Tibial artery (tissue), 4 donors: ENCODE measurements around the gene EXOC7.
A peak's percentile ranks its signal among the peaks of the same experiment; 100 is the strongest.

ENCODE experiments used
- DNase-seq, 2 donors: peaks; one replicate each; pipeline ENCODE4 v3.0.0-alpha.2; 2019
- H3K27ac ChIP-seq, 2 donors: fragments of 200-600 bp; sonication (generic) in 1 of 2; 1 replicate in 1 of 2; 2 replicates in 1 of 2; pipeline ENCODE4 v1.5.1; 2018 to 2019; ENCODE audit warnings: mild to moderate bottlenecking in 1 of 2
- H3K27me3 ChIP-seq, 2 donors: fragments of 200-600 bp; sonication (generic) in 1 of 2; one replicate each; pipeline versions ENCODE4 v1.5.1 to v1.6.0; 2016 to 2019
- H3K36me3 ChIP-seq, 3 donors: fragments of 200-600 bp; sonication (generic) in 2 of 3; one replicate each; pipeline ENCODE4 v1.5.1; 2016 to 2019; ENCODE audit warnings: mild to moderate bottlenecking in 2 of 3
- H3K4me1 ChIP-seq, 4 donors: fragments of 200-600 bp; sonication (generic) in 2 of 4; 1 replicate in 3 of 4; 2 replicates in 1 of 4; pipeline ENCODE4 v1.5.1; 2016 to 2019
- H3K4me3 ChIP-seq, 2 donors: fragments of 200-600 bp; sonication (generic) in 1 of 2; 1 replicate in 1 of 2; 2 replicates in 1 of 2; pipeline ENCODE4 v1.5.1; 2018 to 2019; ENCODE audit warnings: mild to moderate bottlenecking in 2 of 2
- H3K9me3 ChIP-seq, 3 donors: fragments of 200-600 bp; sonication (generic) in 1 of 3; one replicate each; pipeline ENCODE4 v1.5.1; 2016 to 2019
- CTCF ChIP-seq, 2 experiments: fragments of 200-600 bp in 1 of 2; fragments of 450-650 bp in 1 of 2; IDR thresholded peaks; one replicate each; pipeline ENCODE4 v1.5.1; 2017 to 2019; ENCODE audit warnings: antibody characterized with exemption in 2 of 2, mild to moderate bottlenecking in 1 of 2, moderate library complexity in 1 of 2
- intact Hi-C: fragments of 100-400 bp; cut with DNase I; formaldehyde crosslinking; loops from one replicate; pipeline ENCODE4 v1.15.0; 2023; ENCODE audit warnings: low total_unique reads

EXOC7 gene

GRCh38 chr17:76103274-76104139 lies at the start of gene EXOC7:
EXOC7 (minus strand) TSS chr17:76103787; CDS start chr17:76103692, 95 bp downstream.
- peaks cover 0 to 23% (median 19%) of the 10 kb centered on the region in 4 donors for H3K4me1 ChIP-seq
- TF ChIP-seq CTCF (IDR thresholded peaks at IDR 0.05): peak in 1 of 2 experiments; percentile 13
- H3K4me3 ChIP-seq: peak within 1 kb of the TSS; percentile 81 to 83
- no peaks in the 10 kb centered on the region for H3K9me3 ChIP-seq
- DNase-seq: peak; percentile 89 to 95
- H3K27ac ChIP-seq: peak within 1 kb of the TSS; percentile 77 to 79
- intact Hi-C loops: no loop called here
- no peaks in the 10 kb centered on the region for H3K27me3 ChIP-seq
- peaks cover 25 to 32% (median 25%) of the 10 kb centered on the region in 3 donors for H3K36me3 ChIP-seq

GRCh38 chr17:76153202-76153601 lies 49.6 kb upstream of the EXOC7 start:
- intact Hi-C loops: no loop called here
- Histone ChIP-seq H3K9me3 (no peaks in the 10 kb centered on the region), H3K4me1 (no peaks in the 10 kb centered on the region), H3K36me3 (no peaks in the 10 kb centered on the region), H3K27ac (no peak overlapping the region), H3K27me3 (peaks cover 0 to 32% of the 10 kb centered on the region in 2 donors), H3K4me3 (no peak overlapping the region)
- DNase-seq: peak in 1 of 2 donors; percentile 12
- no peak for TF ChIP-seq CTCF (IDR thresholded peaks at IDR 0.05)

- no peak overlapping the region for H3K4me3 ChIP-seq
- TF ChIP-seq CTCF (IDR thresholded peaks at IDR 0.05): no peak
- DNase-seq: peak in 1 of 2 donors; percentile 20
- H3K9me3 ChIP-seq: no peaks in the 10 kb centered on the region
- H3K27me3 ChIP-seq: peaks cover 0 to 27% of the 10 kb centered on the region in 2 donors
- intact Hi-C loops: no loop called here
- H3K27ac ChIP-seq: no peak overlapping the region
- no peaks in the 10 kb centered on the region for H3K4me1 ChIP-seq
- H3K36me3 ChIP-seq: no peaks in the 10 kb centered on the region
Observed at GRCh38 chr17:76152591-76152990, 49.0 kb upstream of the EXOC7 start.

- H3K27ac ChIP-seq: no peak overlapping the region
- H3K36me3 ChIP-seq: no peaks in the 10 kb centered on the region
- no peaks in the 10 kb centered on the region for H3K4me1 ChIP-seq
- H3K27me3 ChIP-seq: peaks cover 0 to 26% of the 10 kb centered on the region in 2 donors
- TF ChIP-seq CTCF (IDR thresholded peaks at IDR 0.05): no peak
- intact Hi-C loops: no loop called here
- H3K4me3 ChIP-seq: no peak overlapping the region
- H3K9me3 ChIP-seq: no peaks in the 10 kb centered on the region
- DNase-seq: peak in 1 of 2 donors; percentile 48
Observed at GRCh38 chr17:76151896-76152454, 48.4 kb upstream of the EXOC7 start.

GRCh38 chr17:76150712-76151622 lies 47.4 kb upstream of the EXOC7 start:
- H3K27me3 ChIP-seq: peaks cover 0 to 18% of the 10 kb centered on the region in 2 donors
- H3K9me3 ChIP-seq: no peaks in the 10 kb centered on the region
- peak in 1 of 2 donors; percentile 40 for DNase-seq
- H3K36me3 ChIP-seq: no peaks in the 10 kb centered on the region
- intact Hi-C loops: no loop called here
- H3K4me3 ChIP-seq: no peak overlapping the region
- H3K27ac ChIP-seq: no peak overlapping the region
- no peak for TF ChIP-seq CTCF (IDR thresholded peaks at IDR 0.05)
- H3K4me1 ChIP-seq: no peaks in the 10 kb centered on the region
